Pulmonary artery endothelial cell (primary cell): Measurements from ENCODE around the gene CTBP1. TPM values are rescaled to one million over a fixed set of nuclear protein-coding genes. Genes with fewer than 3 reads are reported as not detected.
"Not testable (repeated sequence)": the region's sequence is repeated elsewhere in the genome, so short reads cannot be mapped to it uniquely, and the experiment has no call there.

ENCODE experiments used
- DNase-seq: peaks from one replicate; pipeline ENCODE4 v3.0.0-alpha.2; 2011; ENCODE audit warnings: low read depth, low spot score
- total RNA-seq: library from RNA; depleted of rRNA; stranded (reverse); fragments of >200 nt; gene quantifications from 2 replicates; pipeline ENCODE4 v1.2.3, GENCODE V29; 2014

CTBP1 gene
- total RNA-seq, 1 donor from 2014 or later, result 249 TPM

DNA sequence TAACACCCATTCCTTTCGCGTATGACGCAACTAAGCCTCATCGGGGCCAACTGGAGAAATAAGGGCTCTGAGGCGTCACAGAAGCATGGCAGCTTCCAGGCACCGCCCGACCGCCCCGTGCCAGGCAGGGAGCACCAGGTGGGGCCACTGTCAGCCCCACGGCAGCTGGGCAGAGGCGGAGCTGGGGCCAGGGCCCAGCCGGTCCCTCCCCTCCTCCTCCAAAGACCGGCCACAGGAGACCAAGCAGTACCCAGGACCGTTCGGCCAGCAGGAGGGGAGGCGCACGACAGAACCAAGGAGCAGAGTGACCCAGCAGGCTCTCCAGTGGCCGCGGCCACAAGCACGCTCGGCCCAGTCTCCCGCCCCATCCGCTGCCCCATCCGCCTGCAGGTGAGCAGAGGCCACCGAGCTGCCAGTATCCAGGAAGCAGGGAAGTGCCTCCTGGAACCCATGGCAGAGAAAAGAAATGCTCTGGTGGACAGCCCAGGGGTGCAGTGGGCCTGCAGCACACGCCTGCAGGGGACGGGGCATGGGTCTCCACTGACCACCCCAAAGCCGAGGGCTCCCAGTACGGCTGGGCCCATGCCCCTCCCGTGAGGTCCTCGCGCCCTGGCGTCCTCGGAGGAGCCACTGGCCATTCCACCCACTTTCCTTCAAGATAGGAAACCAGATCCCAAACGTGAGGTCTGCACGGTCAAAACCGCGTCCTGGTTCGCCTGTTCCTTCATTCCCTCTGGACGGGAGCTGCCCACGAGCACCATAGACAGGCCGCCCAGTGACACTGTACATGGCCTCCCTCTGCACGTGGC lies 9.6 kb downstream of the CTBP1 start:
- no peak for DNase-seq

GRCh38 chr4:1238676-1239000 lies 10.3 kb downstream of the CTBP1 start:
- DNase-seq, result no peak

DNA sequence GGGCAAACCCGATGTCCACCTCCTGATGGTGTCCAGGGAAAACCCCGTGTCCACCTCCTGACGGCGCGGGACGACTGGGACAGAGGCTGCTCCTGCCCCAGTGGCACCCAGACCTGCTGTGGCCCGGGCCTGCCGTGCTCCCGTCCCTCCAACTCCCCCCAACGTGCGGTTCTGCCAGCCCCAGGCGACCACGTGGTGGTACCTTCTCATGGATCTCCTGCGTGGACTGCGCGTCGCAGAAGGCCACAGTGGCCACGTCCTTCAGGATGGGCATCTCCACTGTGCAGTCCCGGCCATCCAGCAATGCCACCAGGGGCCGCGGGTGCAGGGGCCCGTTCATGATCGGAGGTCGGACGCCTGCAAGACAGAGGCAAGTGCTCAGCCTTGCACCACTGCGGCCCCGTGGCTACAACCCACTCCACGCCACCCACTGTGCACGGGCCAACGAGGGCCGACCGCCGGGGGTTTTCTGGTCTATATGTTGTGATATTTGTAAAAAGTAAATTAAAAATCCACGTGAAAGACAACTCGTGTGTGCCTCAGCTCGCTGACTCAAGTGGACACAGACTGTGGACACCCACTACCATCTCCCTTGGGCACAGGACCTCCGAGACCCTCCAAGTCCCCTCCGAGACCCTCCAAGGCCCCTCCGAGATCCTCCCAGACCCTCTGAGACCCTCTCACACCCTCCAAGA lies 10.8 kb downstream of the CTBP1 start:
- DNase-seq, result no peak

- DNase-seq, result not testable (repeated sequence)
Observed at GRCh38 chr4:1237261-1237660, 11.7 kb downstream of the CTBP1 start.

DNA sequence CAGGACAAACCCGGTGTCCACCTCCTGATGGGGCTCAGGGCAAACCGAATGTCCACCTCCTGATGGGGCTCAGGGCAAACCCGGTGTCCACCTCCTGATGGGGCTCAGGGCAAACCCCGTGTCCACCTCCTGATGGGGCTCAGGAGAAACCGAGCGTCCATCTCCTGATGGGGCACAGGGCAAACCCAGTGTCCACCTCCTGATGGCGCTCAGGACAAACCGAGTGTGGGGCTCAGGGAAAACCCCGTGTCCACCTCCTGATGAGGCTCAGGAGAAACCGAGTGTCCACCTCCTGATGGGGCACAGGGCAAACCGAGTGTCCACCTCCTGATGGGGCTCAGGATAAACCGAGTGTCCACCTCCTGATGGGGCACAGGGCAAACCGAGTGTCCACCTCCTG lies 12.1 kb downstream of the CTBP1 start:
- not testable (repeated sequence) for DNase-seq

DNA sequence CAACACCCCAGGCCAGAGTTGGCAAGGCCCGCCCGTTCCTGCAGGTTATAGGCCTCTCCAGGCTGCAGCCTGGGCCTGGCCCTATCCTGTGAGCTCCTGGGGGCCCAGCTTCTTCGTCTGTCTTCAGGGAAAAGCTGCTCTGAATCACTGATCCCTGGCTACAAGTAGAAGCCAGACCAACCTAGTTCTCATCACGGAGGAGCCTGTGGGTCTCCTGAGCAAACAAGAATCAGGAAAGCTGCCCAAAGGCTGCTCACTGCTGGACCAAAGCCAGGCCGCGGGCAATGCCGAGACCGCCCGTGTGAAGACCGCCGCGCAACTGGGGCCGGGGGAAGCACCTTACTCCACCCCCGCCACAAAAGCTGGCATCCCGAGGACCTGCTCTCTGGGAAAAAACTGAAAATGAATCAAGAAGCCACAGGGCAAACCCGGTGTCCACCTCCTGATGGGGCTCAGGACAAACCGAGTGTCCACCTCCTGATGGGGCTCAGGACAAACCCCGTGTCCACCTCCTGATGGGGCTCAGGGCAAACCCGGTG lies 12.8 kb downstream of the CTBP1 start:
- DNase-seq, result no peak

DNA sequence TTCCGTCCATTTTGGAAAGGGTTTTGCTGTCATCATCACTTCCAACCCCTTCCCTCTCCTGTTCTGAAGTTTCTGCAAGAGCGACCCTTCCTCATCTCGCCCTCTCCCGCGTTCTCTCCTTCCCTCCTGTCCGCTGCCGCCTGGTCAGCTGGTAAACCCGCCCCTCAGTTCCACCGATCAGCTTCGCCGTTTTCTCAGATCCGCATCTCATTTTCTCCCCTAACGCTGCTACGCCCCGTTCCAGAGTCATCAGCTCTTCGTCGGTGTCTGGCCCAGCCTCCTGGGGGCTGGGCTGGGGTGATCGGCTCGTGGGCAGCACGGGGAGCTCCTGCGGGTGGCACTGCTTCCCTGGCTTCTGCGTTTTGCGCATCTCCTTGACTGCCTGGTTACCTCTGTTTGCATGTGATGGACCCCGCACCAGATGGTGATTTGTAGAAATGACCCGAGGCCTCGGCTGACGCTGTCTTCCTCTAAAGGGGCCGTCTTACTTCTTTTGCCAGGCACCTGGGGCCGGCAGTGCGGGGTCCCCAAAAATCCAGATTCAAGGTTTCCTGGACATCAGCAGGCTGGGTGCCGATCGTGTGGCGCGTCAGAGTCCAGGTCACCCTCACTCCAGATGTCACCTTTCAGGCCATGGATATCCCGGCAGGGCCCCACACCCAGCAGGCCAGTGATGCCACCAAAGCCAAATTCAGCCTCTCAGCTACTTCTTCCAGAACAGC lies 13.4 kb downstream of the CTBP1 start:
- DNase-seq, result no peak

DNA sequence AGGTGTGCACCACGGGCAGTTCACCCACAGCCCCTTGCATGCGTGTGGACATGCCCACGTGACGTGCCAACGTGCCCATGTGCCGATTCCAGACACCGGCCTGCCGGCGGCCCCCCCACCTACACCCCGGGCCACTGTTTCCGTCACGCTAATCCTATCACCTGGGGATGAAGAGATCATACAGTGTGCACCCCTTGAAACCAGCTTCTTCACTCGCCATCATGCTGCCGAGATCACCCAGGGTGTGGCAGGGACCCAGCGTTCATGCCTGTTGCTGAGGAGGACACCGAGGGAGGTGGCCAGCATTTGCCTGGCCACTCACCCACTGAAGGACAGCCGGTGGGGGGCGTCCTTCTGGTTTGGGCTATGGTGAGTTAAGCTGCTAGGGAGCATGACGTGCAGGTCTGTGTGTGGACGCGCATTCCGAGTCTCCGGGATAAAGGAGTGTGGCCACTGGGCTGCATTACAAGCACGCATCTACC lies 14.1 kb downstream of the CTBP1 start:
- DNase-seq, result no peak

DNA sequence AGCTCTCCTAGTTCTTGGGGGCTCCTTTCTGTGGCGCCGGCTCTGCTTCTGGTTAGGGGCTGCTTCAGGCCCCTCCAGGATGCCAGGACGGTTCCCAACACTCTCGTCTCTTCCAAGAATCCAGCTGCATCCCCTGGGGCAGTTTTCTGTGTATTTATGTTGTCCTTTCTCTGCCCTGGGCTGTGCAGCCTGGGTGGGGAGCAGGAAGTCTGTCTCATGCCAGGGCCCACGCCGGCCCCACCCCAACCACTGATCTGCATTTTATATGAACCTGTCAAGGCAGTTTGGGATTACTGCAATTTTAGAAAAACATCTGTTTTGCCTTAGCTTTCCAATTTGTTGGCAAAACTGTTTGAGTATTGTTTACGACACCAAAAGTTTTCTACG lies 14.6 kb downstream of the CTBP1 start:
- DNase-seq, result no peak

DNA sequence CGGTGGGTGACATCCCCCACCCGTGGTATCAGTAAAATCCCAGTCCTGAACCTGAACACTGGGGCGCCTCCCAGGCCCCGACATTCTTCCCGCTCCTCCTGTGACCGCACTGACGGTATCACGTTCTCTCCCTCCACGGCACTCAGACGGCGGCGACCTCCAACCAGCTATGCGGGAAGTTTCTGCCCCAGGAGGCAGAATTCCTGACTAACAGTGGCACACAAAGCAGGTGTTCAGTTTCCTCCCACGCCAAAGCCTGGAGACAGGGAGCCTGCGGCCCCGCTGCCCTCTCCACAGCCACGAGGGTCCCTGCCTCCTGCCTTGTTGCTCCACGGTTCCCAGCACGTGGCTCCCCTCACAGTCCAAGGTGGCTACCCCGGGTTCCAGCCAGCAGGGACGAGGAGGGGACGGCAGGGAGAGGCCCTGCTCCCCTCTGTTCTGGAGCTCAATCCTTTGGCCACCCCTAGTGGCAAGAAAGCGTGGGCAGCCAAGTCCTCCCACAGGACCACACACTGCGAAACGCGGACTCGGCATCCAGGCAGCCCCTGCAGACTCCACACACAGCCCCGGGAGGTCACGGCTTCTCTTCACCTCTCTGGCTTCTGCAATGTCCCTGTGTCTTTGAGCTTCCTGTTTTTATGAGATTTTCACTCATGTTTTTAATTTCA lies 15.2 kb downstream of the CTBP1 start:
- DNase-seq, result no peak

- peak; percentile 90 for DNase-seq
Observed at GRCh38 chr4:1232661-1233621, 16.0 kb downstream of the CTBP1 start.

DNA sequence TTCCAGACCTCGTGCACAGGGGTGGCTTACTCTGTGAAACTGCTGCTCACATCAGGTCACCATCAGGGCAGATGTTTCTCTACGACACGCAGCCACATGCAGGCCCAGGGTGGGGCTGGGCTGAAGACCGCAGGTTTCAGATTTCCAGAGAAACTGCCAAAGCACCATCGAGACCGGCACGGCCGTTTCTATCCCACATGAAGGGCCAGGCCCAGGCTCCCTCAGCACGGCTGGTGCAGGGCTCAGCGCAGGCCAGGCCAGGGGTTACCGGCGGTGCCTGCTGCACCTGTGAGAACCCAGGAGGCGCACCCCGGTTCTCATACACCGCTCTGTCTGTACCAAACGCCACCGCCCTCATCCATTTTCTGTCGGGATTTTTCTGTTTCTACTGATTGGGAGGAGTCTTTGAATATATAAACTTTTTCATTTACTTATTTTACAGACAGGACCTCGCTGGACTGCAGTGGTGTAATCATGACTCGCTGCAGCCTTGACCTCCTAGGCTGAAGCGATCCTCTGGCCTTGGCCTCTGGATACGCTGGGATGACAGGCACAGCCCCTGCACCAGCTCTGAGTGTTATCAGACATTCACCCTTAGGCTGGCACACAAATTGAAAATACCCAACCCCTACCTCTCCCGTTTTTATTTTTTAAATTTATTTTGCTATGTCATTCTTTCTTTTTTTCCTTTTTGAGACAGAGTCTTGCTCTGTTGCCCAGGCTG lies 17.1 kb downstream of the CTBP1 start:
- DNase-seq, result no peak

GRCh38 chr4:1230971-1231636 lies 17.8 kb downstream of the CTBP1 start:
- no peak for DNase-seq

- DNase-seq, result no peak
Observed at GRCh38 chr4:1230316-1230715, 18.6 kb downstream of the CTBP1 start.

DNA sequence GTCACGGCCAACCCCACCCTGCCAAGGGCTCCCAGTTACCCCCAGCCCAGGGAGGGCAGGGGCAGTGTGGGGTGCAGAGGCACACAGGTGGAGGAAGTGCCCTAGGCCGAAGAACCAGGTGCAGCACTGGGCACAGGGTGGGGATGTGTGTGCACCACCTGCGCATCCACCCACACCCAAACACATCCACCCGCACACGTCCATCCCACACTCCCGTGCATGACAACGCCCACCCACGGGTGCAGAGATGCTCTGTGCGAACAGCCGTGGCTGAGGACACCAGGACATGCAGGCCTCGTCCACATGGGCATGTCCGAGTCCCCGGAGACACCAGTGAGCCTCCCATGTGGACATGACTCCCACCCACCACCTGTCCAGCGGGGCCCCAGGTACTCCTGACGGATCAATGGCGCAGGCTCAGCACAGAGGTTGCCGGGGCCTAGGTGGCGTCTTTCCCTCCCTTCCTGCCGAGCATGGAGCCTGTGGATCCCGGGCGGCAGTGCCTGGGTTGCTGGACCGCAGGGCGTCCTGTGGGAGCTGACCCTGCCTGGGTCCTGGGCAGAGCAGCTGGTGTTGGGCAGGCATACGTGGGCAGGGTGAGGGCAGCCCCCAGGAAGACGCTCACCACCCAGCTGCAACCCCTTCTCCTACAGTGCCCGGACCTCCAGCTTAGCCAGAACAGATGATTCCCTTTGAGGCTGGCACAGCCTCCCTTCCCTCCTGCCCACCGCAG lies 19.6 kb downstream of the CTBP1 start:
- no peak for DNase-seq

DNA sequence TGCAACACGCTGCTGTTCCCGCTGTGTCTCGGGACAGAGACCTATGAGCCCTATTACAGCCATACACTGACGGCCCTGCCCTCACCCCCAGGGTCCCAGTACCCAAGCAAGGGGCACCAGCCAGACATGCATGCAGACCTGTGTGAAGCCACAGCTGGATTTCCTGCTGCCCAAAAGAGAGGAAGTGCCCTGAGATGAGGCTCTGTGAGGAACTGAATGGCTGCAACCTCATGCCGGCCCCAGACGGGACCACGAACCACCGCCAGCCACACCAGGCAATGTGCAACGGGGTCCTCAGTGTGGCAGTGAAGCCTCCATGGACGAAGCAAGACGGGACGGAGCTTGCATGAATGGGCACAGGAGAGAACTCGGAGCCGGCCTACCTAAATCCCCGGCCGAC lies 21.1 kb downstream of the CTBP1 start:
- DNase-seq, result no peak

DNA sequence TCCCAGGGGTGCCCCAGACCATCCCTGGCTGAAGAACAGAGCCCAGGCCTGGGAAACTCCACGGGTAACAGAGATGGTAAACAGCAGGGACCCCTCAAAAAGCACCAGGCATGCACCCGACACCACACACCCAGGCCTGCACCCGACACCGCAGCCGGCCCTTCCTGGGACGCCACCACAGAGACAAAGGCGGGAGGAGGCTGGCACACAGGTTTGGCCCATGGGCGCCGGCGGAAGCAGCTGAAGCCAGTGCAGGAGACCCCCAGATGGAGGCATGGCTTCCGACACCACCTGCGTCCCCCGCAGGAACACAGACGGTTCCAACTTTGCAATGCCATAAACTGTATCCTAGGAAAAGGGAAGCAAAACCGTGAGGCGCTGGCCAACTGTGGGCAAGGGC lies 22.3 kb downstream of the CTBP1 start:
- DNase-seq, result no peak

GRCh38 chr4:1226144-1226481 lies 22.8 kb downstream of the CTBP1 start:
- no peak for DNase-seq
